Measurements from ENCODE around the gene ELK4. TPM values are rescaled to one million over a fixed set of nuclear protein-coding genes. Genes with fewer than 3 reads are reported as not detected.

The ELK4 gene
- total RNA-seq, 1 experiment from 2014 or later = 31.2 TPM

DNA sequence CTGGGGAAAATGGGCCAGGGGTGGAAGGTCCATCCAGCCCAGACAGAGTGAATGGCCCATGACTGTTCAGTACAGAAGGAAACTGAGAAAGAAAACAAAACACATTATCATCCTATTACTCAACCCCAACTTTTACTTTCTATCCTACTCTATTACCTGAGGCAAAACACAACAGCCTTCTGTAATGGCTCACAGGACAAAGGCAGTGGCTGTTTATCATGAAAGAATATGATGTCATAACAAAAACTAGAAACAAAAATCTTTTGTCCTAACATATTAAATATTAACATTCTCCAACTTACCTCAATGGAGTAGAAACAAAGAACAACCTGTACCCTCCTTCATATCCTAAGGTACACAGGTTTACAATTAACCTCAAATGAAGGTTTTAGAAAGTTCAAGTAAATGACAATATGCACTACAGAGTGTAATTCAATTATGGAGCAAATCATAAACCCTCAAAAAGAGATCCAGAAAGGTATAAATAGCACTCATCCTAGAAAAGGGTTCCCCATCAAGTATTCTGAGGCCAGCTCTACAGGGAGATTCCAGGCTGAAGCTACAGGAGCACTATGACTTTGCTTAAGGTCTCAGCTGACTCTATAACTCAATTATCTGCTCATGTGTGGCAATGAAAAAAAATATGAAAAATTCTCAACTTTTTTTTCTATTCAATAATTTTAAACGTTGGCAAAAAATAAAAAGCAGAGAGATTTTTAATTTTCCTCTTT is 15.1 kb downstream of the ELK4 start:
- no CpG with 5 or more reads among the region's 1 CpG for WGBS (ENCODE audit: extremely low coverage, insufficient read length, low lambda C conversion rate)
- Mint-ChIP-seq H3K36me3 (ENCODE audit: insufficient read depth in 1 of 3, low read depth in 3 of 3) (peaks cover 35 to 81% (median 70%) of the 10 kb centered on the region in 3 experiments; a peak in 6 of 7 replicates), H3K4me1 (no peaks in the 10 kb centered on the region), H3K27me3 (ENCODE audit: low read depth) (no peaks in the 10 kb centered on the region), H3K4me3 (no peak overlapping the region; a peak in 1 of 5 replicates), H3K27ac (no peak overlapping the region), H3K9me3 (no peaks in the 10 kb centered on the region)
- H3K23me2 ChIP-seq (ENCODE audit: insufficient read length, low read depth, low read length, poor library complexity, severe bottlenecking) = no peaks in the 10 kb centered on the region
- no peak overlapping the region for H2BK20ac ChIP-seq (ENCODE audit: low read depth, low read length, poor library complexity, severe bottlenecking)
- H2AFZ ChIP-seq (ENCODE audit: low read length) = no peak overlapping the region
- no peak for DNase-seq
- TF ChIP-seq, protein P1, sequence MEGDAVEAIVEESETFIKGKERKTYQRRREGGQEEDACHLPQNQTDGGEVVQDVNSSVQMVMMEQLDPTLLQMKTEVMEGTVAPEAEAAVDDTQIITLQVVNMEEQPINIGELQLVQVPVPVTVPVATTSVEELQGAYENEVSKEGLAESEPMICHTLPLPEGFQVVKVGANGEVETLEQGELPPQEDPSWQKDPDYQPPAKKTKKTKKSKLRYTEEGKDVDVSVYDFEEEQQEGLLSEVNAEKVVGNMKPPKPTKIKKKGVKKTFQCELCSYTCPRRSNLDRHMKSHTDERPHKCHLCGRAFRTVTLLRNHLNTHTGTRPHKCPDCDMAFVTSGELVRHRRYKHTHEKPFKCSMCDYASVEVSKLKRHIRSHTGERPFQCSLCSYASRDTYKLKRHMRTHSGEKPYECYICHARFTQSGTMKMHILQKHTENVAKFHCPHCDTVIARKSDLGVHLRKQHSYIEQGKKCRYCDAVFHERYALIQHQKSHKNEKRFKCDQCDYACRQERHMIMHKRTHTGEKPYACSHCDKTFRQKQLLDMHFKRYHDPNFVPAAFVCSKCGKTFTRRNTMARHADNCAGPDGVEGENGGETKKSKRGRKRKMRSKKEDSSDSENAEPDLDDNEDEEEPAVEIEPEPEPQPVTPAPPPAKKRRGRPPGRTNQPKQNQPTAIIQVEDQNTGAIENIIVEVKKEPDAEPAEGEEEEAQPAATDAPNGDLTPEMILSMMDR (conservative IDR thresholded peaks at IDR 0.05) = no peak
- H2BK120ac ChIP-seq (ENCODE audit: low read depth, low read length, poor library complexity, severe bottlenecking) = no peak overlapping the region
- no peak overlapping the region for H3K14ac ChIP-seq (ENCODE audit: insufficient read depth, low read length)
- no peaks in the 10 kb centered on the region for H3K9me3 ChIP-seq (ENCODE audit: control insufficient read depth, low read depth, low read length)
- H4K5ac ChIP-seq (ENCODE audit: insufficient read length, low read depth, low read length) = no peak overlapping the region
- no peaks in the 10 kb centered on the region for H4K20me1 ChIP-seq (ENCODE audit: control insufficient read depth, insufficient read depth, insufficient read length)
- H4K8ac ChIP-seq (replicated peaks; ENCODE audit: insufficient read length, low read depth, low read length) = no peak overlapping the region
- H3K9ac ChIP-seq (ENCODE audit: extremely low read depth, insufficient read length, low read length) = no peak overlapping the region
- H2BK12ac ChIP-seq (ENCODE audit: insufficient read length, low read depth, low read length) = no peak overlapping the region
- H3K27ac ChIP-seq (ENCODE audit: insufficient read length, low read depth, low read length) = no peak overlapping the region
- no peak overlapping the region for H3K4me2 ChIP-seq (ENCODE audit: insufficient read depth, insufficient read length, low read length)
- no peak overlapping the region for H3K4ac ChIP-seq (ENCODE audit: low read depth, low read length)
- no peak overlapping the region for H3K18ac ChIP-seq (ENCODE audit: insufficient read length, low read depth, low read length)
- no peak overlapping the region for H3T11ph ChIP-seq (ENCODE audit: low read length)
- no peaks in the 10 kb centered on the region for H3K79me1 ChIP-seq (ENCODE audit: insufficient read depth, low read depth, low read length, poor library complexity, severe bottlenecking)
- no peaks in the 10 kb centered on the region for H3K27me3 ChIP-seq (ENCODE audit: insufficient read depth, low read length)
- H3K56ac ChIP-seq (ENCODE audit: insufficient read length, low read depth, low read length) = no peak overlapping the region
- H3K23ac ChIP-seq (ENCODE audit: insufficient read length, low read depth, low read length) = no peak overlapping the region
- H2BK15ac ChIP-seq (ENCODE audit: low read depth, low read length) = no peak overlapping the region
- H4K91ac ChIP-seq (ENCODE audit: insufficient read length, low read depth, low read length) = no peak overlapping the region
- no peak overlapping the region for H2AK5ac ChIP-seq (ENCODE audit: insufficient read length, low read length)
- H2BK5ac ChIP-seq (ENCODE audit: insufficient read length, low read length) = no peak overlapping the region
- H3K4me1 ChIP-seq (ENCODE audit: insufficient read depth, low read length) = no peaks in the 10 kb centered on the region
- no peaks in the 10 kb centered on the region for H3K79me2 ChIP-seq (ENCODE audit: insufficient read depth, low read length)
